Transverse colon (tissue), 4 donors: ENCODE data around the gene TLR6. TPM values are rescaled to one million over a fixed set of nuclear protein-coding genes. Genes with fewer than 3 reads are reported as not detected.
"Not testable (repeated sequence)": the region's sequence is repeated elsewhere in the genome, so short reads cannot be mapped to it uniquely, and the experiment has no call there.

Experiments
- DNase-seq: peaks from one replicate; pipeline ENCODE4 v3.0.0-alpha.2; 2019
- H3K27ac ChIP-seq, 4 donors: fragments of 200-600 bp; sonication (generic); 2 replicates each; pipeline ENCODE4 v1.5.1; 2016 to 2018; ENCODE audit warnings: inconsistent platforms in 4 of 4
- H3K27me3 ChIP-seq: fragments of 200-600 bp; sonication (generic); 2 replicates; pipeline ENCODE4 v1.5.1; 2017; ENCODE audit warnings: inconsistent platforms
- H3K36me3 ChIP-seq, 4 donors: fragments of 200-600 bp; sonication (generic); 2 replicates each; pipeline ENCODE4 v1.5.1; 2017 to 2019; ENCODE audit warnings: inconsistent platforms in 4 of 4
- H3K4me1 ChIP-seq, 4 donors: fragments of 200-600 bp; sonication (generic); 2 replicates each; pipeline ENCODE4 v1.5.1; 2017 to 2020; ENCODE audit warnings: inconsistent platforms in 4 of 4
- H3K4me3 ChIP-seq, 4 donors: fragments of 200-600 bp; sonication (generic); 1 replicate in 1 of 4; 2 replicates in 3 of 4; pipeline versions ENCODE4 v1.5.1 to v1.6.1; 2017 to 2019; ENCODE audit warnings: inconsistent platforms in 4 of 4
- H3K9me3 ChIP-seq, 2 donors: fragments of 200-600 bp; sonication (generic); 2 replicates each; pipeline ENCODE4 v1.5.1; 2017 to 2019; ENCODE audit warnings: inconsistent platforms in 2 of 2
- CTCF ChIP-seq, 5 experiments: fragments of 200-600 bp in 3 of 5; fragments of 450-650 bp in 2 of 5; sonication (generic) in 3 of 5; IDR thresholded peaks; 1 replicate in 2 of 5; 2 replicates in 3 of 5; pipeline ENCODE4 v1.5.1; 2016 to 2017; ENCODE audit warnings: antibody characterized with exemption in 5 of 5, inconsistent platforms in 3 of 5, mild to moderate bottlenecking in 2 of 5, moderate library complexity in 1 of 5
- EP300 ChIP-seq: sonication (generic); formaldehyde crosslinking; IDR thresholded peaks from one replicate; pipeline ENCODE4 v1.6.1; 2017; ENCODE audit warnings: antibody characterized with exemption, low read depth
- POLR2A ChIP-seq: fragments of 450-650 bp; IDR thresholded peaks from one replicate; pipeline ENCODE4 v1.6.1; 2016; ENCODE audit warnings: antibody characterized with exemption, mild to moderate bottlenecking, moderate library complexity
- POLR2AphosphoS5 ChIP-seq, 3 donors: sonication (generic); formaldehyde crosslinking; IDR thresholded peaks; one replicate each; pipeline ENCODE4 v1.6.1; 2016; ENCODE audit warnings: antibody characterized with exemption in 3 of 3
- WGBS, 2 donors: methylation state at CpG; one replicate each; pipeline ENCODE4 v1.1.5; 2018; ENCODE audit warnings: low coverage in 1 of 2; 5-methylcytosine and 5-hydroxymethylcytosine counted together
- in situ Hi-C, 4 donors: fragments of 200-750 bp; cut with MboI; loops; one replicate each; pipeline versions ENCODE4 v1.15.0 to v1.15.1; 2017; ENCODE audit warnings: low sequenced_read_pairs in 3 of 4, low pct_ligation_motif_present in 1 of 4, low pct_unique_long_range_greater_than_20kb in 1 of 4
- intact Hi-C: fragments of 100-400 bp; cut with DNase I; formaldehyde crosslinking; loops from one replicate; pipeline ENCODE4 v1.15.1; 2023; ENCODE audit warnings: low total_unique reads
- total RNA-seq, 4 donors: library from RNA; depleted of rRNA; stranded (reverse); fragments of >200 nt; gene quantifications; one replicate each; pipeline ENCODE4 v1.1.0, GENCODE V29; 2016

TLR6 gene
- total RNA-seq, 4 donors from 2014 or later: 1.6 to 5.9 (median 3.3) TPM

- H3K27ac ChIP-seq: no peak overlapping the region
- in situ Hi-C loops (loop anchor here in 1 of 4 donors (25.0 kb wide), 1 partner anchor 356 kb away; no protein-coding TSS in a partner anchor), intact Hi-C loops (no loop called here)
- peaks cover 0 to 3% (median 0%) of the 10 kb centered on the region in 4 donors for H3K4me1 ChIP-seq
- no peak for DNase-seq
- 84 to 87% methylated on average over 4 of the region's 4 CpGs for WGBS, 2 donors
- no peaks in the 10 kb centered on the region for H3K9me3 ChIP-seq
- H3K36me3 ChIP-seq: no peaks in the 10 kb centered on the region
- H3K4me3 ChIP-seq: no peak overlapping the region
- TF ChIP-seq CTCF (IDR thresholded peaks at IDR 0.05): no peak
- H3K27me3 ChIP-seq: no peaks in the 10 kb centered on the region
These were observed 75.7 kb downstream of the TLR6 start for GRCh38 chr4:38780833-38781484.

- Histone ChIP-seq H3K36me3 (no peaks in the 10 kb centered on the region), H3K27ac (no peak overlapping the region), H3K27me3 (no peaks in the 10 kb centered on the region), H3K4me1 (peaks cover 0 to 3% (median 0%) of the 10 kb centered on the region in 4 donors), H3K9me3 (no peaks in the 10 kb centered on the region), H3K4me3 (no peak overlapping the region)
- in situ Hi-C loops: loop anchor here in 1 of 4 donors (25.0 kb wide), 1 partner anchor 358 kb away; no protein-coding TSS in a partner anchor
- TF ChIP-seq CTCF (IDR thresholded peaks at IDR 0.05) (no peak), POLR2A (no peak)
- DNase-seq: no peak
- intact Hi-C loops: no loop called here
- WGBS, 2 donors: 66 to 78% methylated on average over 2 to 5 of the region's 5 CpGs
These were observed 76.8 kb downstream of the TLR6 start for GRCh38 chr4:38779790-38780189.

- H3K27ac ChIP-seq, H3K27me3 ChIP-seq, H3K36me3 ChIP-seq, H3K4me1 ChIP-seq, H3K4me3 ChIP-seq, H3K9me3 ChIP-seq, DNase-seq, intact Hi-C loops: not testable (repeated sequence)
- in situ Hi-C loops: loop anchor here in 1 of 4 donors (25.0 kb wide), 1 partner anchor 359 kb away; no protein-coding TSS in a partner anchor
- 70 to 74% methylated on average over 2 of the region's 2 CpGs for WGBS, 2 donors
These were observed 78.7 kb downstream of the TLR6 start for GRCh38 chr4:38777925-38778324.

GRCh38 chr4:38775326-38775725, 81.3 kb downstream of the TLR6 start:
- in situ Hi-C loops: loop anchor here in 1 of 4 donors (25.0 kb wide), 1 partner anchor 362 kb away; no protein-coding TSS in a partner anchor
- TF ChIP-seq POLR2A (no peak), EP300 (no peak), POLR2AphosphoS5 (IDR thresholded peaks at IDR 0.05) (no peak), CTCF (IDR thresholded peaks at IDR 0.05) (no peak)
- Histone ChIP-seq H3K36me3 (no peaks in the 10 kb centered on the region), H3K27ac (no peak overlapping the region), H3K4me1 (no peaks in the 10 kb centered on the region), H3K27me3 (no peaks in the 10 kb centered on the region), H3K4me3 (no peak overlapping the region), H3K9me3 (no peaks in the 10 kb centered on the region)
- WGBS, 2 donors: 82 to 86% methylated on average over 2 of the region's 2 CpGs
- DNase-seq: no peak
- intact Hi-C loops: no loop called here
